ENCODE data around the gene DOHH.

The DOHH gene

GRCh38 chr19:3476830-3477229 is 23.6 kb downstream of the DOHH start:
- no peak for DNase-seq

GRCh38 chr19:3475449-3475848 is 25.0 kb downstream of the DOHH start:
- DNase-seq = no peak

- no peak for DNase-seq
Measured at GRCh38 chr19:3474614-3475013, 25.9 kb downstream of the DOHH start.

DNA sequence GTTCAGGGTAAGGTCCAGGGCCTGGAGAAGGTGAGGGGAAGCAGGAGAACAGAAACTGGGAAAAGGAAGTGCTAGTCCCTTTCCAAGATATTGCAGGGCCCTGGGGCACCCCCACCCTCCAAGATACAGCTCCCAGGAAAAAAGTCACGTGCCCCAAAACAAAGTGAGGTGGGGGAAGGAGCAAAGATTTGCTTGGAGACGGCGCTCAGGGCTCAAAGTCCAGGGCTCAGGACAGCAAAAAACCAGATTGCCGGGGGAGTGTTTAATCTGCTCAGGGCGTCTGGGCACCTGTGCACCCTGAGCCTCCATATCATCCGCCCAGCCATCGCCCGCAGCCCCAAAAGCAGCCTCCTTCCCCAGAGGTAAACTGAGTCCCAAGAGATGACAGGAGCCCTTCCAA is 26.5 kb downstream of the DOHH start:
- DNase-seq = no peak

GRCh38 chr19:3471954-3472655 is 28.4 kb downstream of the DOHH start:
- DNase-seq = no peak

- DNase-seq = no peak
Measured at GRCh38 chr19:3470500-3471128, 29.9 kb downstream of the DOHH start.

DNA sequence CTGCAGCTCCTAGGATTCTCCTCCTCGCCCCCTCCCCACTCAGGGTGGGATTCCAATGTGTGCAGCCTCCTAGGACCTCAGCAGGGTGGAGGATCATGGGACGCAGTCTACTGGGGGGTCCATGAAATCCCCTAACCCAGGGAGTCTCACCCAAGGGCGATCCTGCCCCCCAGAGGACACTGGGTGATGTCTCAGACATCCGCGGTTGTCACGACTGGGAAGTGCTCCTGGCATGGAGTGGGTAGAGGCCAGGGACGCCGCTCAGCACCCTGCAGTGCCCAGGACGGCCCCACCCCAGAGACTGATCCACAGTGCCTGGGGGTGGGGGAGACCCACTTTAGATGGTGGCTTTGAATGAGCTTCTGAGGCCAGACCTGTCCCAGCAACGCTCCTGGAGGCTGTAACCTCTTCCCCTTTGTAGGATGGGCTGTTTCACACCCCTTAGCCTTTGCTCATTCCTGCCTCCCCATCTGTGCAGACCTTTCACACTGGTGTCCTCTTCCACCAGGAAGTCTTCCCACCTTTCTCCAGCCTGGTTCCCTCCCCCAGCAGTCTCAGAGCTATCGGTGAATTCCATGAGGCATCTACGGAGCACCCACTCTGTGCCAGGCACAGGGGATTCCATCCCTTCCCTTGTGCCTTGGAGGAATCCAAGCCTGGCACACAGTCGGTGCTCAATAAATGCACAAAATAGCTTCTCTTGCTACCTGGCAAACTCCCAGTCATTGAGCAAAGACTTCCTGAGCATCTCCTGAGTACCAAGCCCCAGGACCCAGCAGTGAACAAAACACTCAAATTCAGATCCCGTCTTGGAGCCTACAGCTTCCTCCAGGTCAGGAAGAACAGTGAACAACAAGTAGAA is 30.6 kb downstream of the DOHH start:
- no peak for DNase-seq

DNA sequence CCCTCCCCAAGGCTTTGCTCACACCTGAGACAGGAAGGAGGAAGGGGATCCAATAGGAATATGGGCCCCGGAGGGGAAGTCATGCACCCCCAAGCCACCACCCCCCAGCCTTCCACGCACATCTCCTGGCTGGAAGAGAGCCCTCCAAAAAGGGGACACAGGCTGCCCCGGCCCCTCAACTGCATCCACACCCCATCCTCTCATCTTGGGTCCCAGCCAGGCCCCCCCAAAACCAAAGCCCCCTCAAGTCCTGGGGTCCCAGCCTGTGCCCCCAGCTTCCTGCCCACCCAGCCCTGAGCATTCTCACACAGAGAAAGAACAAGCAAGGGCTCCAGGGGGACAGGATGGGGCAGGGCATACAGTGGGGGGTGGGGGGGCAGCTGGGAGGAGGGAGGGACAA is 32.3 kb downstream of the DOHH start:
- DNase-seq = no peak

DNA sequence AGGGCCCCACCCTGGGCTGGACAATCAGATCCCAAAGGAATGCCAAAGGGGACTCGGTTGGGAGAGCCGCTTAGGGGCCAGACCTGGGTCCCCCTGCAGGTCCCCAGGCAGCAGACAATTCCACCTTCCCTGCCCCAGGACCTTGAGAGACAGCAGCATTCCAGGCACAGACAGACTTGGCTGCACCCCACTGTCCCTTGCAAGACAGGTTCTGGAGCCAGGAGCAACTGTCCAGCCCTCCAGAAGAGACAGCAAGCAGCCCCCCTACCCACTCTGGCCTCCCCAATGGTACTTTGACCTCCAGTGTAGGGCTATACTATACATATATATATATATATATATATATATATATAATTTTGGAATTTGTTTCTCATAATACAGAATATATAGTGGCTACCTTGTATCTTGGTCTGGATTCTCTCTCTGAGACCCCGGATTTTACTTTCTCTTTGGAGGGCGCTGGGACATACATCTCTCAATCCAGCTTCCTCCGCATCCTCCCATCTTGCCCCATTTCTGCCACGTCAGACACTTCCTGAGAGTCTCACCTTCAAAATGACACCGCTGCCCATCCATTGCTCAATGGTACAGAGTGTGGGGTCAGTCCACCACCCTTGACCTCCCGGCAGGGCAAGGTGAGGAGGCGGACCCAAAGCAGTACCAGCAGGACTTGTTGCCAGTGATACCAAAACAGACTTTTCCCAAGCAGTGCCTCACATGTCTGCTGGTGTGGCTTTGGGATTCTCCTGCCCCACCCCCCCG is 32.9 kb downstream of the DOHH start:
- no peak for DNase-seq

DNA sequence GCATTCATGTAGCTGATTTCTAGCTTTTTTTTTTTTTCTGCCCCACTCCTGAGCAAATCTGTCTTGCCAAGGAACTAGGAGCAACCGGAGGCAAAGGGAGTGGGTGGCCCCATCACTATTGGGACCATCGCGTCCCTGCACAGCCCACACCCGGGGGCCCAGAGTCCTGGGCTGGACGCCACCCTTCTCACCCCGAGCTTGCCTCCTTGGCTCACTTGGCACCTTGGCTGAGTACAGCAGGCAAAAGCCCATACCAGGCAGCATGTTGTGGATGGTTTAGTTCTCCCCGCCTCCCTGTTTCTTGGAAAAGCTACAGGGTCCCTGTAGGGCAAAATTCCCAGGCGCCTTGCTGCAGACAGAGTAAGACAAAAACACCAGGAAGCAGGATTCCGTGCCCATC is 33.8 kb downstream of the DOHH start:
- no peak for DNase-seq

- DNase-seq = no peak
Measured at GRCh38 chr19:3465552-3465951, 34.9 kb downstream of the DOHH start.

- DNase-seq = no peak
Measured at GRCh38 chr19:3464587-3465235, 35.8 kb downstream of the DOHH start.

DNA sequence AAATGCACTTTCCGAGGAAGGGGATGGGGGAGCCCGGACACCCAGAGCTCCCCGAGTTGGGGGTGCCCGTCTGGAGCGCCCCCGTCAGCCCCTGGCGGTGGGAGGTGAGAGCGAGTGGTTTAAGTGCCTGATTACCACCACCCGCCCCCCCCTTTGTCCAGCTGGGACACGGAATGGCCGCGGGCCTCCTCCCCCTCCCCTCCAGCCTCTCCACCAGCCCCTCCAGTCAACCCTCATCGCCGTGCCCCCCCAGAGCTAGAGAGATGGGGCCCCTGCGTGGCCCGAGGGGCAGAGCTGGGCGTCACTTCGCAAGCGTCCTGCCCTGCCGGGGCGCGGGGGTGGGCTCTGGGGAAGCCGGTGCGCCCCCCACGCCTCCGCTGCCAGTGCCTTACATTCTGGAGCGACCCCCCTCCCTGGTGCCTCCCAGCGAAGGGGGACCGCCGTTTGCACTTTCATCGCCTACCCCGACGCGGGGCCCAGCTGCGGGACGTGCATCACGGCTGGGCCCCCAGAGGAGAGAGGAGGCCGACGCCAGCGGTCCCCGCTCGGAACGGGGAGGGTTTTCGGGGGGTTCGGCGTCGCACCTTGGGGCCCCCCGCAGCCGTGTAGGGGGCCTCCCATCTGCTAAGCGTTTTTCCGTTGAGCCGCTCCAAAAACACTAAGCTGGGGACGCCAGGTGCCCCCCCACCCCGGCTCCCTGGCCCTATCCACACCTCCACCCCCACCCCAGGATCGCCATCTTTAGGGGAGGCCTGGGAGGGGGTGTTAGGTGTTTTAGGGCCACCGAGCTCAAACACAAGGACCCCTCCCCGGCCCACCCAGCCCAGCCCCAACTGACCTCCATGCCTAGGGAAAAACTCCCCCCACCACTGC is 36.5 kb downstream of the DOHH start:
- no peak for DNase-seq

DNA sequence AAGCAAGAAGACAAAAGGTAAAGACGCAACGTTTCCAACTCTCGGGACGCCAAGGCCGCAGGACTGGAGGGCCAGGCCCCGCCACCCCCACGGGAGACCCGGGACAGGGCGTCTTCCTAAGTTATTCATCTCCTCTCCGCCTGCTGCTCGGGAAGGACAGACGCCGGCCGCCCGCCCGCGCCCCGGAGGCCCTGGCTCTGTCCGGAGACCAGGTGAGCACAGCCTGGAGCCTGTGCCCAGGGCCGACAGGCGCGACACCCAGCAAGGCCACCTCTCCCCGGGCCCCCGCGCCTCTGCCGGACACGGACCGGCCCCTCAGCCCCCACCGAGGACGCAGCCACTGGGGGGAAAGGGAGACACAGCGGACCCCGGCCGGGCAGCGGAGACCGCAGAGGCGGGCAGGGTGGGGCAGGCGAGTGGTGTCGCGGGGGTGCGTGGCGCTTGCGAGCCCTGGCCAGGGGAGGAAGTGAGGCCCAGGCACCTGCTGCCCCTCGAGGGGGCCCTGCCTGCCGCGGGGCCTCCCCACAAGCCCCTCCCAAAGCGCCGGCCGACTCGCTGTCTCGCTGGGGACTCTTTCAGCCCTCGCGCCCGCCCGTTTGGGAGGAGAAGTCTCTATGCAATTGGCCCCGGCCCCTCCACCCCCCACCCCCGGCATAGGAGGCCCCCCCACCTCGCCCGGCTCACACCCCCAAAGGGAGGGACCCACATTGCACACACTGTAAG is 37.3 kb downstream of the DOHH start:
- no peak for DNase-seq

DNA sequence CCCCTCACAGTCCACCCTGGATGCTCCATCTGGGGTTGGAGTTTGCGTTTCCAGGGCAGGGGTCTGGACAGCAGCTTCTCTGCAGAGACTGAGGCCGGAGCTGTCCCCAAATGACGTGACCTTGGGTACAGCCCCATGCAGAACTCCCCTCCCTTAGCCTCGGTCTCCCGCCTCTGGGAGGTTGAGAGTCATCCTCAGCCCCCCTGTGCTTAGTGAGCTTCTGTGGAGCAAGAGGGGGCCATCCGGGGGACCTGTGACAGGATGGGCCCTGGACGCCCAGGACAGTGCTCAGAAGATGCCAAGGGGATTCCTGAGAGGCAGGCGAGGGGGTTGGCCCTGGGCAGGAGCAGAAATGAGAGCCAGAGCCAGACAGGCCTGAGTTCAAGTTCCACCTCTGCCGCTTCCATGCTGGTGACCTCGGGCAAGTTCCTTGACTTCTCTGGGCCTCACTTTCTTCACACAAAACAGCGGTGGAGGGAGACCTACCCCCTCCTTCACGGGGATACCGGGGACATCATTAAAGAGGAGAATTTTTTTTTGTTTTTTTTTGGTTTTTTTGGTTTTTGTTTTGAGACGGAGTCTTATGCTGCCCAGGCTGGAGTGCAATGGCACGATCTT is 40.4 kb downstream of the DOHH start:
- no peak for DNase-seq

- DNase-seq = no peak
Measured at GRCh38 chr19:3459089-3459881, 41.2 kb downstream of the DOHH start.

DNA sequence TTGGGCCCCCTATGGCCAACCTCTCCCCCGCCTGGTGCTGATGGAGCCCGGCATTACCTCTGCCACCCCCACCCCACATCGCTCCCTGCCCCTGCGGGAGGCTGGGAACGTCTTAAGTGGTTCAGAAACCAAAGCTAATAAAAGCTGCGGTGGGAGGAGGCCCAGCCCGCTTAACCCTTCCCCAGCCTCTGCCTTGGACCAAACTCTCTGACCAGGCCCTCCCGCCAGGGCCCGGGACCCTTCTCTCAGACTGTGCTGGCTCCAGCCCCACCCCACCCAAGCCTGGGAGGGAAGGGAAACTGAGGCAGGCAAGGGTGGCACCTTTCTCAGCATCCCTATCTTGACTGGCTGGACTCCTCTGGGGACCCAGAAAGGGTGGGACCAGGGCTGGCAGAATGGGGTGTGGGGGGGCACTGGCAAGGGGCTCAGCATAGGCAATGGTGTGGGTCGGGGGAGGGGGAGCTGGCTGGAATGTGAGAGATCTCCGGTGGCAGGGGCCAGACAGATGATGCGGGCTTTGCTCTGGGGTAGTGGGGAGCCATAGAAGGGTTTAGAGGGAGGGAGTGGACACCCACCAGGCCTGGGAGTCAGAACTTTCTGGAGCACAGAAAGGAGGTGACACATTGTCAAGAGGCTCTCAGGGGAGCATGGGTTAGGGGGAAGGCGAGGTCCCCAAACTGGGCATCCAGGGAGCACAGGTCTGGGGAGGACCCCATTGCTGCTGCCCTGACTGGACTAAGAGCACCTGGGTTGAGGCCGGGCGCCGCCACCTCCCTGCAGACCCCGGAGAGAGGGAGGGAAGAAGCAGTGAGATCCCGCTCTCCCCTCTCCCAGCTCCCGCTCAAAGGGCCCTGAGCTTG is 42.0 kb downstream of the DOHH start:
- no peak for DNase-seq

GRCh38 chr19:3457528-3458228 is 42.8 kb downstream of the DOHH start:
- DNase-seq = no peak

Data from NCI-H510A (cell line).